Measurements from ENCODE around the gene MAPK7.
A peak's percentile ranks its signal among the peaks of the same experiment; 100 is the strongest.

Gene MAPK7

GRCh38 chr17:19357351-19357750, 20.9 kb upstream of the MAPK7 start:
- CTCF ChIA-PET = interaction anchor here (1.6 to 2.3 kb wide), 2 partner anchors 19 to 90 kb away, joined by 4 to 8 read pairs; no protein-coding TSS in a partner anchor
- DNase-seq (ENCODE audit: low spot score) = no peak
- TF ChIP-seq, protein P1, sequence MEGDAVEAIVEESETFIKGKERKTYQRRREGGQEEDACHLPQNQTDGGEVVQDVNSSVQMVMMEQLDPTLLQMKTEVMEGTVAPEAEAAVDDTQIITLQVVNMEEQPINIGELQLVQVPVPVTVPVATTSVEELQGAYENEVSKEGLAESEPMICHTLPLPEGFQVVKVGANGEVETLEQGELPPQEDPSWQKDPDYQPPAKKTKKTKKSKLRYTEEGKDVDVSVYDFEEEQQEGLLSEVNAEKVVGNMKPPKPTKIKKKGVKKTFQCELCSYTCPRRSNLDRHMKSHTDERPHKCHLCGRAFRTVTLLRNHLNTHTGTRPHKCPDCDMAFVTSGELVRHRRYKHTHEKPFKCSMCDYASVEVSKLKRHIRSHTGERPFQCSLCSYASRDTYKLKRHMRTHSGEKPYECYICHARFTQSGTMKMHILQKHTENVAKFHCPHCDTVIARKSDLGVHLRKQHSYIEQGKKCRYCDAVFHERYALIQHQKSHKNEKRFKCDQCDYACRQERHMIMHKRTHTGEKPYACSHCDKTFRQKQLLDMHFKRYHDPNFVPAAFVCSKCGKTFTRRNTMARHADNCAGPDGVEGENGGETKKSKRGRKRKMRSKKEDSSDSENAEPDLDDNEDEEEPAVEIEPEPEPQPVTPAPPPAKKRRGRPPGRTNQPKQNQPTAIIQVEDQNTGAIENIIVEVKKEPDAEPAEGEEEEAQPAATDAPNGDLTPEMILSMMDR (conservative IDR thresholded peaks at IDR 0.05; ENCODE audit: low read depth) = no peak
- 0 out of 2 replicates have a peak overlapping the region, but pooled peaks have one; percentile 19 for H3K27ac ChIP-seq
- POLR2A ChIA-PET (ENCODE audit: low non-redundant PET) = no interaction called here

- POLR2A ChIA-PET (ENCODE audit: low non-redundant PET) = no interaction called here
These were observed 20.5 kb upstream of the MAPK7 start for GRCh38 chr17:19357761-19358160.

DNA sequence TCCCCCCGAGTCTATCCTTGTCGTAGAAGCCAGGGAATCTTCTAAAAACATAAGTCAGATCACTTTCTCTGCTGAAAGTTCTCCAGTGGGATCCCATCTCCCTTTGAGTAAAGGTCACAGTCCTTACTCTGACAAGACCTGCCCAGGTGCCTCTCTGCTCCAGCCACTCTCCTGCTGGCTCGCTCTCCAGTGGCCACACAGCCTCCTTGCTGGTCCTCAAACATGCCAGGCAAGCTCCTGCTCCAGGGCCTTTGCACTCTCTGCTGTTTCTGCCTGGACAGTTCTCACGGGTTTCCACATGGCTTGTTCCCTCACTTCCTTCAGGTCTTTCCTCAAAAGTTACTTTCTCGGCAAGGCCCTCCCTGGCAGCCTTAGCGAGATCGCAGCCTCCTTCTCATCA, 19.1 kb upstream of the MAPK7 start:
- POLR2A ChIA-PET (ENCODE audit: low non-redundant PET) = no interaction called here

More at GRCh38 chr17:19357761-19358160, 20.5 kb upstream of the MAPK7 start:
- CTCF ChIA-PET = interaction anchor here (1.6 to 2.3 kb wide), 2 partner anchors 19 to 89 kb away, joined by 4 to 8 read pairs; no protein-coding TSS in a partner anchor
- TF ChIP-seq, protein P1 (conservative IDR thresholded peaks at IDR 0.05; ENCODE audit: low read depth) = no peak
- DNase-seq (ENCODE audit: low spot score) = no peak
- 0 out of 2 replicates have a peak overlapping the region, but pooled peaks have one; percentile 19 for H3K27ac ChIP-seq

GRCh38 chr17:19359856-19360255, 18.4 kb upstream of the MAPK7 start:
- H3K27ac ChIP-seq = peak overlapping the region; percentile 2; the same call in 1 of the 2 replicates
- CTCF ChIA-PET = interaction anchor here (0.6 kb wide), 1 partner anchor 131 kb away, joined by 3 read pairs; no protein-coding TSS in a partner anchor
- TF ChIP-seq, protein P1 (conservative IDR thresholded peaks at IDR 0.05; ENCODE audit: low read depth) = no peak
- POLR2A ChIA-PET (ENCODE audit: low non-redundant PET) = no interaction called here
- DNase-seq (ENCODE audit: low spot score) = no peak

More for the DNA sequence above, 19.1 kb upstream of the MAPK7 start:
- no peak overlapping the region for H3K27ac ChIP-seq
- CTCF ChIA-PET = interaction anchor here (2.3 kb wide), 1 partner anchor 88 kb away, joined by 8 read pairs; no protein-coding TSS in a partner anchor
- DNase-seq (ENCODE audit: low spot score) = no peak
- TF ChIP-seq, protein P1 (conservative IDR thresholded peaks at IDR 0.05; ENCODE audit: low read depth) = no peak

- no peak for DNase-seq (ENCODE audit: low spot score)
- H3K27ac ChIP-seq = peak overlapping the region; percentile 2; the same call in 1 of the 2 replicates
- ChIA-PET POLR2A (ENCODE audit: low non-redundant PET) (no interaction called here), CTCF (interaction anchor here (0.6 kb wide), 1 partner anchor 86 kb away, joined by 3 read pairs; no protein-coding TSS in a partner anchor)
- TF ChIP-seq, protein P1 (conservative IDR thresholded peaks at IDR 0.05; ENCODE audit: low read depth) = no peak
These were observed 17.5 kb upstream of the MAPK7 start for GRCh38 chr17:19360772-19361171.

DNA sequence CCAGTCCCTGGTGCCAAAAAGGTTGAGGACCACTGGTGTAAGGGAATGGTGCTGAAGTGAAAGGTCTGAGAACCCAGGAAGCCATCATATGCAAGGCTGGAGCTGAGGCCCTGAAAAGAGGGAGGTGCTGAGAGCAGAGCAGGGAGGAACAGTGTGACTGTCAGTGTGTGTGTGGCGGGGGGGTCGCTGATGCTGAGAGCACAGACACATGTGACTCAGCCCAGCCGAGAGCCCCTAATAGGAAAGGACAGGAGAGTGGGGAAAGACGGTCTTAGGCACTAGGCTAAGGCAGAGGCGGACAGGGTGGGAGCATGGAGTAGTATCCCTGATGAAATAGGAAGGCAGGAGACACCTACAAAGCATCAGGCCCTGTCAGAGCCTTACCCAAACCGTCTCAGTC, 17.0 kb upstream of the MAPK7 start:
- TF ChIP-seq, protein P1 (conservative IDR thresholded peaks at IDR 0.05; ENCODE audit: low read depth) = no peak
- CTCF ChIA-PET = interaction anchor here (0.6 kb wide), 1 partner anchor 86 kb away, joined by 3 read pairs; no protein-coding TSS in a partner anchor
- peak overlapping the region; percentile 89 for H3K27ac ChIP-seq
- no peak for DNase-seq (ENCODE audit: low spot score)
- POLR2A ChIA-PET (ENCODE audit: low non-redundant PET) = no interaction called here
